IMR-90 (cell line): ENCODE results near the gene CD151. TPM values are rescaled to one million over a fixed set of nuclear protein-coding genes. Genes with fewer than 3 reads are reported as not detected.

Experiments used
- ATAC-seq: fragments of 200-7000 bp; cut with Tn5 transposase; 2 replicates; pipeline ENCODE4 v1.9.1; 2020; ENCODE audit warnings: low read depth, mild to moderate bottlenecking, moderate library complexity
- BruUV-seq: library from RNA; stranded (reverse); fragments of 400-500 nt; replicated peaks from 2 replicates; lab custom pipeline; 2021; lab: Mats Ljungman, UMichigan
- CTCF ChIA-PET: fragments of 300-600 bp; formaldehyde crosslinking; extraction: SDS; loops from one replicate; lab custom pipeline; 2021; ENCODE audit warnings: antibody characterized with exemption; lab: Yijun Ruan, JAX
- POLR2A ChIA-PET: fragments of 300-600 bp; sonication (Branson Sonifier 250); formaldehyde crosslinking; loops from one replicate; lab custom pipeline; 2022; ENCODE audit warnings: antibody characterized with exemption; ENCODE audit not compliant: unreplicated experiment; lab: Charles Lee
- DNase-seq: peaks from one replicate; pipeline ENCODE4 v3.0.0; 2013
- H2AFZ ChIP-seq: replicated peaks from 2 replicates; pipeline ENCODE3; 2013; ENCODE audit warnings: low read length, mild to moderate bottlenecking; ENCODE audit not compliant: poor library complexity
- H2AK5ac ChIP-seq: 2 replicates; pipeline ENCODE4 v1.6.1; 2013; ENCODE audit warnings: low read depth, low read length, inconsistent platforms
- H2AK9ac ChIP-seq: replicated peaks from 2 replicates; pipeline ENCODE3; 2013; ENCODE audit warnings: mild to moderate bottlenecking, low read depth, low read length, moderate library complexity; ENCODE audit not compliant: poor library complexity
- H2BK120ac ChIP-seq: 2 replicates; pipeline ENCODE4 v1.6.1; 2013; ENCODE audit warnings: low read depth, low read length, inconsistent platforms
- H2BK15ac ChIP-seq: 3 replicates; pipeline ENCODE4 v1.6.1; 2013; ENCODE audit warnings: low read depth, low read length, inconsistent platforms
- H2BK20ac ChIP-seq: 2 replicates; pipeline ENCODE4 v1.6.1; 2013; ENCODE audit warnings: low read depth, mild to moderate bottlenecking, inconsistent platforms, low read length, moderate library complexity
- H2BK5ac ChIP-seq: 2 replicates; pipeline ENCODE4 v1.6.1; 2013; ENCODE audit warnings: mild to moderate bottlenecking, low read depth, low read length, inconsistent platforms; ENCODE audit not compliant: poor library complexity, severe bottlenecking
- H3K14ac ChIP-seq: replicated peaks from 2 replicates; pipeline ENCODE4 v1.6.1; 2013; ENCODE audit warnings: low read depth, low read length, inconsistent platforms
- H3K18ac ChIP-seq: 2 replicates; pipeline ENCODE4 v1.6.1; 2013; ENCODE audit warnings: low read depth, low read length, control low read depth
- H3K23ac ChIP-seq: 2 replicates; pipeline ENCODE4 v1.6.1; 2013; ENCODE audit warnings: low read depth, low read length, inconsistent platforms
- H3K27ac ChIP-seq: 2 replicates; pipeline ENCODE4 v1.5.1; 2013; ENCODE audit warnings: mild to moderate bottlenecking, control low read depth, low read length; ENCODE audit not compliant: insufficient read depth
- H3K27me3 ChIP-seq: 2 replicates; pipeline ENCODE4 v1.6.1; 2013; ENCODE audit warnings: low read length; ENCODE audit not compliant: control insufficient read depth, insufficient read depth
- H3K36me3 ChIP-seq: 2 replicates; pipeline ENCODE4 v1.6.1; 2013; ENCODE audit warnings: low read length, mixed read lengths; ENCODE audit not compliant: control insufficient read depth, insufficient read depth
- H3K4ac ChIP-seq: 2 replicates; pipeline ENCODE4 v1.6.1; 2013; ENCODE audit warnings: low read depth, low read length, inconsistent platforms
- H3K4me1 ChIP-seq: 2 replicates; pipeline ENCODE4 v1.6.1; 2013; ENCODE audit warnings: low read length, mixed read lengths; ENCODE audit not compliant: control insufficient read depth, insufficient read depth
- H3K4me2 ChIP-seq: 2 replicates; pipeline ENCODE4 v1.6.1; 2013; ENCODE audit warnings: low read depth, mild to moderate bottlenecking, control low read depth, low read length, moderate library complexity
- H3K4me3 ChIP-seq: 2 replicates; pipeline ENCODE4 v1.5.1; 2013; ENCODE audit warnings: low read depth, mild to moderate bottlenecking, control low read depth, low read length, moderate library complexity; ENCODE audit not compliant: insufficient read depth
- H3K56ac ChIP-seq: 2 replicates; pipeline ENCODE4 v1.6.1; 2013; ENCODE audit warnings: low read length, inconsistent platforms; ENCODE audit not compliant: insufficient read depth; ENCODE audit errors: extremely low read depth
- H3K79me1 ChIP-seq, 2 experiments: 2 replicates each; pipeline ENCODE4 v1.6.1; 2013; ENCODE audit warnings: low read length in 2 of 2, inconsistent platforms in 1 of 2, low read depth in 1 of 2
- H3K9ac ChIP-seq: 2 replicates; pipeline ENCODE4 v1.6.1; 2013; ENCODE audit warnings: low read depth, low read length, control low read depth
- H3K9me1 ChIP-seq: 2 replicates; pipeline ENCODE4 v1.6.1; 2013; ENCODE audit warnings: low read length, inconsistent platforms; ENCODE audit not compliant: insufficient read depth
- H3K9me3 ChIP-seq: 2 replicates; pipeline ENCODE4 v1.6.1; 2013; ENCODE audit warnings: low read length; ENCODE audit not compliant: control insufficient read depth, insufficient read depth
- H4K20me1 ChIP-seq: 2 replicates; pipeline ENCODE4 v1.6.1; 2013; ENCODE audit warnings: low read length, inconsistent platforms; ENCODE audit not compliant: insufficient read depth
- H4K5ac ChIP-seq: 2 replicates; pipeline ENCODE4 v1.6.1; 2013; ENCODE audit warnings: mild to moderate bottlenecking, low read depth, low read length, control low read depth
- H4K8ac ChIP-seq, 2 experiments: 2 replicates each; pipeline ENCODE4 v1.6.1; 2013; ENCODE audit warnings: low read depth in 2 of 2, low read length in 2 of 2, control low read depth in 1 of 2, inconsistent platforms in 1 of 2
- H4K91ac ChIP-seq: 2 replicates; pipeline ENCODE4 v1.6.1; 2013; ENCODE audit warnings: low read depth, low read length, inconsistent platforms; ENCODE audit not compliant: insufficient read depth
- FOS ChIP-seq: fragments of 150-350 bp; IDR thresholded peaks from 2 replicates; pipeline ENCODE4 v1.6.1; 2016; ENCODE audit warnings: low read depth, low read length
- RAD21 ChIP-seq: IDR thresholded peaks from 2 replicates; pipeline ENCODE4 v1.6.1; 2012; ENCODE audit warnings: low read length, improper control_type of control experiment
- WGBS, 2 experiments: methylation state at CpG; one replicate each; pipeline versions ENCODE4 v1.1.5 to v1.1.7; 2013; ENCODE audit warnings: missing lambda C conversion rate in 2 of 2; ENCODE audit not compliant: insufficient read length in 1 of 2; ENCODE audit errors: extremely low coverage in 2 of 2; 5-methylcytosine and 5-hydroxymethylcytosine counted together
- dilution Hi-C: fragments of 300-500 bp; cut with HindIII; formaldehyde crosslinking; loops from one replicate; pipeline ENCODE4 v1.14.3; 2018; ENCODE audit warnings: low sequenced_read_pairs; ENCODE audit not compliant: unreplicated experiment
- in situ Hi-C: fragments of 300-500 bp; cut with MboI; formaldehyde crosslinking; loops from 3 replicates; pipeline ENCODE4 v1.14.3; 2019; ENCODE audit warnings: low sequenced_read_pairs, inconsistent platforms, mixed read lengths
- intact Hi-C: fragments of 100-400 bp; cut with micrococcal nuclease; formaldehyde crosslinking; loops from 2 replicates; pipeline ENCODE4 v1.10.0; 2022
- polyA plus RNA-seq, 3 experiments: library from polyadenylated mRNA; depleted of rRNA; stranded (reverse); fragments of >200 nt; gene quantifications; 2 replicates each; pipeline ENCODE4 v1.2.3, GENCODE V29; 2012; ENCODE audit warnings: low replicate concordance in 1 of 3
- total RNA-seq: library from RNA; depleted of rRNA; stranded (reverse); fragments of >200 nt; gene quantifications from 2 replicates; pipeline ENCODE4 v1.2.3, GENCODE V29; 2012
- TF ChIP-seq, protein P1 (sequence below): conservative IDR thresholded peaks from 2 replicates; pipeline ENCODE4 v1.5.1; 2012; ENCODE audit warnings: mild to moderate bottlenecking, low read depth, low read length, improper control_type of control experiment

CD151 gene
- total and polyA plus RNA-seq, 2 of the 4 experiments (the other 2 are of a cell fraction) = 1,150 to 1,267 TPM

- H3K18ac ChIP-seq = peak overlapping the region; percentile 18
- TF ChIP-seq, protein P1, sequence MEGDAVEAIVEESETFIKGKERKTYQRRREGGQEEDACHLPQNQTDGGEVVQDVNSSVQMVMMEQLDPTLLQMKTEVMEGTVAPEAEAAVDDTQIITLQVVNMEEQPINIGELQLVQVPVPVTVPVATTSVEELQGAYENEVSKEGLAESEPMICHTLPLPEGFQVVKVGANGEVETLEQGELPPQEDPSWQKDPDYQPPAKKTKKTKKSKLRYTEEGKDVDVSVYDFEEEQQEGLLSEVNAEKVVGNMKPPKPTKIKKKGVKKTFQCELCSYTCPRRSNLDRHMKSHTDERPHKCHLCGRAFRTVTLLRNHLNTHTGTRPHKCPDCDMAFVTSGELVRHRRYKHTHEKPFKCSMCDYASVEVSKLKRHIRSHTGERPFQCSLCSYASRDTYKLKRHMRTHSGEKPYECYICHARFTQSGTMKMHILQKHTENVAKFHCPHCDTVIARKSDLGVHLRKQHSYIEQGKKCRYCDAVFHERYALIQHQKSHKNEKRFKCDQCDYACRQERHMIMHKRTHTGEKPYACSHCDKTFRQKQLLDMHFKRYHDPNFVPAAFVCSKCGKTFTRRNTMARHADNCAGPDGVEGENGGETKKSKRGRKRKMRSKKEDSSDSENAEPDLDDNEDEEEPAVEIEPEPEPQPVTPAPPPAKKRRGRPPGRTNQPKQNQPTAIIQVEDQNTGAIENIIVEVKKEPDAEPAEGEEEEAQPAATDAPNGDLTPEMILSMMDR = no peak
- no peak for TF ChIP-seq RAD21
- TF ChIP-seq FOS = no peak
- H3K79me1 ChIP-seq = peaks cover 7 to 43% of the 10 kb centered on the region in 2 experiments
- DNase-seq = no peak
- peak overlapping the region; percentile 89 for H2AFZ ChIP-seq
- H2BK15ac ChIP-seq = no peak overlapping the region
- H3K27me3 ChIP-seq = peaks cover 4% of the 10 kb centered on the region; the same call in 1 of the 2 replicates
- peak overlapping the region; percentile 80 for H2BK5ac ChIP-seq
- H3K4me2 ChIP-seq = peak overlapping the region; percentile 90
- H3K9me3 ChIP-seq = no peaks in the 10 kb centered on the region
- H3K4me1 ChIP-seq = peaks cover 37% of the 10 kb centered on the region
- peak overlapping the region; percentile 21; the same call in 1 of the 2 replicates for H3K56ac ChIP-seq
- dilution Hi-C loops = no loop called here
- peak overlapping the region; percentile 100 for H2AK9ac ChIP-seq
- peaks cover 50% of the 10 kb centered on the region for H4K20me1 ChIP-seq
- no TSS peak for BruUV-seq
- intact Hi-C loops = no loop called here
- peak overlapping the region; percentile 80 for H2BK120ac ChIP-seq
- peak overlapping the region; percentile 87 for H4K91ac ChIP-seq
- H3K9ac ChIP-seq = peak overlapping the region; percentile 48
- H3K23ac ChIP-seq = peak overlapping the region; percentile 69
- ChIA-PET CTCF (no interaction called here), POLR2A (interaction anchor here (1.4 kb wide), 1 partner anchor 13 kb away, joined by 8 read pairs; the partner anchor contains the start of gene PNPLA2)
- 28% methylated on average over 4 of the region's 23 CpGs; no CpG with 5 or more reads in 1 of the 2 experiments for WGBS, 2 experiments
- H4K5ac ChIP-seq = peak overlapping the region; percentile 49; the same call in 1 of the 2 replicates
- peak overlapping the region; percentile 86 for H3K27ac ChIP-seq
- peak overlapping the region; percentile 65 for H3K4me3 ChIP-seq
- peaks cover 20% of the 10 kb centered on the region for H3K9me1 ChIP-seq
- 0 out of 2 replicates have a peak overlapping the region, but pooled peaks have one; percentile 70 for H2BK20ac ChIP-seq
- peak overlapping the region; percentile 59 to 93 for H4K8ac ChIP-seq
- in situ Hi-C loops = no loop called here
- peak overlapping the region; percentile 97 for H3K4ac ChIP-seq
- H3K14ac ChIP-seq = peak overlapping the region; percentile 93
- H2AK5ac ChIP-seq = peak overlapping the region; percentile 99
- peaks cover 10% of the 10 kb centered on the region for H3K36me3 ChIP-seq
- no peak for ATAC-seq
Observed at GRCh38 chr11:831961-832528, 707 bp upstream of the CD151 start.
